Measurements from ENCODE around the gene KRTAP6-2. TPM values are rescaled to one million over a fixed set of nuclear protein-coding genes. Genes with fewer than 3 reads are reported as not detected.

The KRTAP6-2 gene
- total RNA-seq, 1 experiment from 2014 or later: not detected

- no peak for DNase-seq
- no TSS peak for BruUV-seq (replicated peaks)
Measured at GRCh38 chr21:30561264-30561895, 37.3 kb downstream of the KRTAP6-2 start, which contains the start of gene KRTAP19-7. Gene KRTAP19-7 (minus strand): TSS chr21:30561314. CDS start chr21:30561289, 25 bp downstream.

GRCh38 chr21:30555095-30555494 is 43.6 kb downstream of the KRTAP6-2 start:
- H3K9me3 Mint-ChIP-seq (ENCODE audit: unreplicated experiment): peaks cover 13% of the 10 kb centered on the region
- no peak overlapping the region for H3K4me3 ChIP-seq (ENCODE audit: low read depth, low read length)
- TF ChIP-seq CTCF (IDR thresholded peaks at IDR 0.05; ENCODE audit: insufficient read depth in 1 of 2, low read depth in 1 of 2, low read length in 1 of 2, severe bottlenecking in 1 of 2, unreplicated experiment in 1 of 2): no peak
- intact Hi-C loops (cut with micrococcal nuclease; ENCODE audit: unreplicated experiment): no loop called here
- H3K4me1 ChIP-seq: no peaks in the 10 kb centered on the region
- no peaks in the 10 kb centered on the region for H3K27me3 ChIP-seq (replicated peaks; ENCODE audit: control insufficient read depth, insufficient read depth, low read length)
- H3K36me3 Mint-ChIP-seq (ENCODE audit: insufficient read depth, unreplicated experiment): no peaks in the 10 kb centered on the region
- H3K36me3 ChIP-seq (ENCODE audit: control insufficient read depth, insufficient read depth, low read length): no peaks in the 10 kb centered on the region
- H3K9me3 ChIP-seq: no peaks in the 10 kb centered on the region
- no peak overlapping the region for H3K27ac Mint-ChIP-seq (ENCODE audit: unreplicated experiment)
- peaks cover 2% of the 10 kb centered on the region for H3K27me3 Mint-ChIP-seq (ENCODE audit: insufficient read depth, unreplicated experiment)
- BruUV-seq (replicated peaks): no TSS peak
- ChIA-PET CTCF (no interaction called here), POLR2A (no interaction called here)
- no peak overlapping the region for H3K4me3 Mint-ChIP-seq (ENCODE audit: unreplicated experiment)
- no peaks in the 10 kb centered on the region for H3K4me1 Mint-ChIP-seq (ENCODE audit: low read depth, unreplicated experiment)
- DNase-seq: no peak

More at GRCh38 chr21:30561264-30561895, 37.3 kb downstream of the KRTAP6-2 start, which contains the start of gene KRTAP19-7:
- no peaks in the 10 kb centered on the region for H3K4me1 ChIP-seq
- intact Hi-C loops (cut with micrococcal nuclease; ENCODE audit: unreplicated experiment): no loop called here
- ChIA-PET CTCF (no interaction called here), POLR2A (no interaction called here)
- no peaks in the 10 kb centered on the region for H3K27me3 ChIP-seq (replicated peaks; ENCODE audit: control insufficient read depth, insufficient read depth, low read length)
- no peaks in the 10 kb centered on the region for H3K36me3 ChIP-seq (ENCODE audit: control insufficient read depth, insufficient read depth, low read length)
- no peak within 1 kb of the TSS for H3K4me3 Mint-ChIP-seq (ENCODE audit: unreplicated experiment)
- H3K27ac Mint-ChIP-seq (ENCODE audit: unreplicated experiment): no peak within 1 kb of the TSS
- no peak for TF ChIP-seq CTCF (IDR thresholded peaks at IDR 0.05; ENCODE audit: insufficient read depth in 1 of 2, low read depth in 1 of 2, low read length in 1 of 2, severe bottlenecking in 1 of 2, unreplicated experiment in 1 of 2)
- no peaks in the 10 kb centered on the region for H3K9me3 ChIP-seq
- H3K9me3 Mint-ChIP-seq (ENCODE audit: unreplicated experiment): peaks cover 9% of the 10 kb centered on the region
- H3K4me1 Mint-ChIP-seq (ENCODE audit: low read depth, unreplicated experiment): no peaks in the 10 kb centered on the region
- H3K27me3 Mint-ChIP-seq (ENCODE audit: insufficient read depth, unreplicated experiment): no peaks in the 10 kb centered on the region
- no peak within 1 kb of the TSS for H3K4me3 ChIP-seq (ENCODE audit: low read depth, low read length)
- H3K36me3 Mint-ChIP-seq (ENCODE audit: insufficient read depth, unreplicated experiment): no peaks in the 10 kb centered on the region

GRCh38 chr21:30552782-30553181 is 45.9 kb downstream of the KRTAP6-2 start:
- H3K9me3 Mint-ChIP-seq (ENCODE audit: unreplicated experiment): peaks cover 8% of the 10 kb centered on the region

More at GRCh38 chr21:30552782-30553181, 45.9 kb downstream of the KRTAP6-2 start:
- Mint-ChIP-seq H3K4me3 (ENCODE audit: unreplicated experiment) (no peak overlapping the region), H3K27me3 (ENCODE audit: insufficient read depth, unreplicated experiment) (peaks cover 6% of the 10 kb centered on the region), H3K4me1 (ENCODE audit: low read depth, unreplicated experiment) (no peaks in the 10 kb centered on the region), H3K36me3 (ENCODE audit: insufficient read depth, unreplicated experiment) (no peaks in the 10 kb centered on the region), H3K27ac (ENCODE audit: unreplicated experiment) (no peak overlapping the region)
- ChIA-PET POLR2A (no interaction called here), CTCF (no interaction called here)
- intact Hi-C loops (cut with micrococcal nuclease; ENCODE audit: unreplicated experiment): no loop called here
- no peak for TF ChIP-seq CTCF (IDR thresholded peaks at IDR 0.05; ENCODE audit: insufficient read depth in 1 of 2, low read depth in 1 of 2, low read length in 1 of 2, severe bottlenecking in 1 of 2, unreplicated experiment in 1 of 2)
- H3K4me3 ChIP-seq (ENCODE audit: low read depth, low read length): no peak overlapping the region
- BruUV-seq (replicated peaks): no TSS peak
- H3K9me3 ChIP-seq: no peaks in the 10 kb centered on the region
- no peaks in the 10 kb centered on the region for H3K4me1 ChIP-seq
- H3K27me3 ChIP-seq (replicated peaks; ENCODE audit: control insufficient read depth, insufficient read depth, low read length): no peaks in the 10 kb centered on the region
- no peaks in the 10 kb centered on the region for H3K36me3 ChIP-seq (ENCODE audit: control insufficient read depth, insufficient read depth, low read length)
- no peak for DNase-seq

Other genes starting within 250 kb of the KRTAP6-2 start
- not detected in 2 replicates for gene KRTAP13-2, start 226.6 kb downstream of the KRTAP6-2 start, total RNA-seq (2022)
- gene KRTAP13-1, start 202.9 kb downstream of the KRTAP6-2 start, total RNA-seq (2022): not detected in 2 replicates
- not detected in 2 replicates for gene KRTAP13-3, start 173.0 kb downstream of the KRTAP6-2 start, total RNA-seq (2022)
- gene KRTAP13-4, start 168.7 kb downstream of the KRTAP6-2 start, total RNA-seq (2022): not detected in 2 replicates
- not detected in 2 replicates for gene KRTAP15-1, start 158.6 kb downstream of the KRTAP6-2 start, total RNA-seq (2022)
- gene KRTAP19-1, start 118.5 kb downstream of the KRTAP6-2 start, total RNA-seq (2022): not detected in 2 replicates
- not detected in 2 replicates for gene KRTAP19-2, start 111.5 kb downstream of the KRTAP6-2 start, total RNA-seq (2022)
- not detected in 2 replicates for gene KRTAP19-3, start 106.9 kb downstream of the KRTAP6-2 start, total RNA-seq (2022)
- gene KRTAP19-4, start 101.7 kb downstream of the KRTAP6-2 start, total RNA-seq (2022): not detected in 2 replicates
- not detected in 2 replicates for gene KRTAP19-5, start 96.8 kb downstream of the KRTAP6-2 start, total RNA-seq (2022)
- gene KRTAP19-6, start 57.0 kb downstream of the KRTAP6-2 start, total RNA-seq (2022): not detected in 2 replicates
- not detected in 2 replicates for gene KRTAP19-7, start 37.6 kb downstream of the KRTAP6-2 start, total RNA-seq (2022)
- gene KRTAP22-2, start 8.5 kb downstream of the KRTAP6-2 start, total RNA-seq (2022): not detected in 2 replicates
- gene KRTAP6-3, start 6.5 kb downstream of the KRTAP6-2 start, total RNA-seq (2022): not detected in 2 replicates
- gene KRTAP22-1, start 2.2 kb upstream of the KRTAP6-2 start, total RNA-seq (2022): not detected in 2 replicates
- gene KRTAP6-1, start 15.0 kb upstream of the KRTAP6-2 start, total RNA-seq (2022): not detected in 2 replicates
- gene KRTAP20-1, start 17.5 kb upstream of the KRTAP6-2 start, total RNA-seq (2022): not detected in 2 replicates
- gene KRTAP20-4, start 21.7 kb upstream of the KRTAP6-2 start, total RNA-seq (2022): not detected in 2 replicates
- gene KRTAP20-2, start 36.3 kb upstream of the KRTAP6-2 start, total RNA-seq (2022): not detected in 2 replicates
- not detected in 2 replicates for gene KRTAP20-3, start 44.0 kb upstream of the KRTAP6-2 start, total RNA-seq (2022)
- gene KRTAP21-3, start 119.9 kb upstream of the KRTAP6-2 start, total RNA-seq (2022): not detected in 2 replicates
- not detected in 2 replicates for gene KRTAP21-2, start 148.4 kb upstream of the KRTAP6-2 start, total RNA-seq (2022)
- not detected in 2 replicates for gene KRTAP21-1, start 156.5 kb upstream of the KRTAP6-2 start, total RNA-seq (2022)
- not detected in 2 replicates for gene KRTAP8-1, start 214.4 kb upstream of the KRTAP6-2 start, total RNA-seq (2022)
- not detected in 2 replicates for gene KRTAP7-1, start 230.9 kb upstream of the KRTAP6-2 start, total RNA-seq (2022)